Measurements from ENCODE around the gene VAV3.

DNA sequence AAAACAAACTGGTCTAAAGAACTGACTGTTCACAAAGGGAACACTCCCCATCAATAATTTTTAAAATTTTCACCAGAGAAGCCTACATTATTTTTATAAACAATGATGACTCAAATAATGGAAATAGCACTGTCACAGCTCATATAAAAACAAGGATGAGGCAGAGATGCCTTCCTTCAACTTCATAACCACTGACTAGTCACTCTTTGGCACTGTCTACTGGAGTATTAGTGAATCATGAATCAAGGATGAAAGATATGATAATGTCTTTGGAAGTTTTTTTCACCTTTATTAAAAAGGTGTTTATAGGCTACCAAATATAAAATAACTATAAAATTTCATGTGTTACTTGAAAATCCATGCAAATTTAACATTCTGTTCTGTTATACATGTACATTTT lies 316.9 kb downstream of the VAV3 start:
- TF ChIP-seq, protein P1, sequence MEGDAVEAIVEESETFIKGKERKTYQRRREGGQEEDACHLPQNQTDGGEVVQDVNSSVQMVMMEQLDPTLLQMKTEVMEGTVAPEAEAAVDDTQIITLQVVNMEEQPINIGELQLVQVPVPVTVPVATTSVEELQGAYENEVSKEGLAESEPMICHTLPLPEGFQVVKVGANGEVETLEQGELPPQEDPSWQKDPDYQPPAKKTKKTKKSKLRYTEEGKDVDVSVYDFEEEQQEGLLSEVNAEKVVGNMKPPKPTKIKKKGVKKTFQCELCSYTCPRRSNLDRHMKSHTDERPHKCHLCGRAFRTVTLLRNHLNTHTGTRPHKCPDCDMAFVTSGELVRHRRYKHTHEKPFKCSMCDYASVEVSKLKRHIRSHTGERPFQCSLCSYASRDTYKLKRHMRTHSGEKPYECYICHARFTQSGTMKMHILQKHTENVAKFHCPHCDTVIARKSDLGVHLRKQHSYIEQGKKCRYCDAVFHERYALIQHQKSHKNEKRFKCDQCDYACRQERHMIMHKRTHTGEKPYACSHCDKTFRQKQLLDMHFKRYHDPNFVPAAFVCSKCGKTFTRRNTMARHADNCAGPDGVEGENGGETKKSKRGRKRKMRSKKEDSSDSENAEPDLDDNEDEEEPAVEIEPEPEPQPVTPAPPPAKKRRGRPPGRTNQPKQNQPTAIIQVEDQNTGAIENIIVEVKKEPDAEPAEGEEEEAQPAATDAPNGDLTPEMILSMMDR (IDR thresholded peaks at IDR 0.05), result no peak
- TF ChIP-seq POLR2A (IDR thresholded peaks at IDR 0.05) (no peak), POLR2AphosphoS5 (IDR thresholded peaks at IDR 0.05) (no peak)
